HepG2 (cell line): ENCODE results near the gene MGA. TPM values are rescaled to one million over a fixed set of nuclear protein-coding genes. Genes with fewer than 3 reads are reported as not detected.

Experiments used
- ATAC-seq: fragments of 200-7000 bp; cut with Tn5 transposase; 3 replicates; pipeline ENCODE4 v1.9.1; 2020; ENCODE audit warnings: mild to moderate bottlenecking, moderate library complexity
- BruUV-seq: library from RNA; stranded (reverse); fragments of 400-500 nt; replicated peaks from 2 replicates; lab custom pipeline; 2021; lab: Mats Ljungman, UMichigan
- CTCF ChIA-PET: fragments of 300-600 bp; formaldehyde crosslinking; extraction: SDS; loops from one replicate; lab custom pipeline; 2021; ENCODE audit warnings: low total read pairs, inconsistent platforms, low intra/inter-chr PET ratio; lab: Yijun Ruan, JAX
- POLR2A ChIA-PET: fragments of 350-600 bp; sonication (Branson Sonifier 250); formaldehyde crosslinking; loops from one replicate; lab custom pipeline; 2020; ENCODE audit warnings: antibody characterized with exemption, inconsistent platforms; lab: Yijun Ruan, JAX
- DNase-seq: peaks from one replicate; pipeline ENCODE4 v3.0.0-alpha.2; 2015; ENCODE audit warnings: low spot score
- FAIRE-seq: peaks from 3 replicates; lab custom pipeline; 2011; peaks lifted over from hg19 to GRCh38; lab: Jason Lieb, UNC
- H2AFZ ChIP-seq: one replicate; pipeline ENCODE4 v1.6.1; 2011; ENCODE audit warnings: low read length, inconsistent platforms
- H3K27ac ChIP-seq: fragments of 300-600 bp; 3 replicates; pipeline ENCODE4 v1.8.0; 2011; ENCODE audit warnings: mixed run types, mild to moderate bottlenecking, mixed read lengths, low read length, inconsistent platforms; ENCODE audit not compliant: insufficient read depth; ENCODE audit errors: extremely low read length
- H3K27me3 ChIP-seq, 2 experiments: fragments of 200-600 bp in 1 of 2; 2 replicates in 1 of 2; 3 replicates in 1 of 2; pipeline versions ENCODE4 v1.6.0 to v1.8.0; 2011; ENCODE audit warnings: low read length in 2 of 2, mild to moderate bottlenecking in 2 of 2, moderate library complexity in 2 of 2, inconsistent platforms in 1 of 2; ENCODE audit not compliant: insufficient read depth in 2 of 2, control insufficient read depth in 1 of 2
- H3K36me3 ChIP-seq, 2 experiments: fragments of 200-600 bp in 1 of 2; replicated peaks in 1 of 2; 2 replicates in 1 of 2; 3 replicates in 1 of 2; pipeline versions ENCODE4 v1.5.1 to v1.8.0; 2011; ENCODE audit warnings: low read length in 2 of 2, inconsistent platforms in 1 of 2; ENCODE audit not compliant: insufficient read depth in 2 of 2, control insufficient read depth in 1 of 2
- H3K4me1 ChIP-seq: 2 replicates; pipeline ENCODE4 v1.5.1; 2012; ENCODE audit warnings: low read length, inconsistent platforms; ENCODE audit not compliant: insufficient read depth
- H3K4me2 ChIP-seq: 2 replicates; pipeline ENCODE4 v1.6.0; 2011; ENCODE audit warnings: low read depth, low read length, inconsistent platforms
- H3K4me3 ChIP-seq, 3 experiments: fragments of 200-600 bp in 1 of 3; sonication (generic), shearing (Covaris generic) in 1 of 3; replicated peaks in 1 of 3; 2 replicates each; pipeline ENCODE4 v1.5.1; 2011 to 2016; ENCODE audit warnings: low read length in 3 of 3, inconsistent platforms in 2 of 3, low read depth in 2 of 3, mild to moderate bottlenecking in 2 of 3, control low read depth in 1 of 3, mixed read lengths in 1 of 3; ENCODE audit not compliant: insufficient read depth in 1 of 3
- H3K79me2 ChIP-seq: one replicate; pipeline ENCODE4 v1.6.1; 2011; ENCODE audit warnings: low read length, inconsistent platforms; ENCODE audit not compliant: insufficient read depth
- H3K9ac ChIP-seq: 2 replicates; pipeline ENCODE4 v1.6.0; 2011; ENCODE audit warnings: mild to moderate bottlenecking, low read depth, low read length, inconsistent platforms; ENCODE audit not compliant: insufficient read depth
- H3K9me3 ChIP-seq: 2 replicates; pipeline ENCODE4 v1.5.1; 2012; ENCODE audit warnings: mild to moderate bottlenecking, low read length
- H4K20me1 ChIP-seq: 2 replicates; pipeline ENCODE4 v1.6.0; 2011; ENCODE audit warnings: inconsistent platforms, mild to moderate bottlenecking, low read length, moderate library complexity; ENCODE audit not compliant: insufficient read depth
- CREM ChIP-seq, 2 experiments: sonication (generic) in 1 of 2; formaldehyde crosslinking in 1 of 2; IDR thresholded peaks; 2 replicates each; pipeline versions ENCODE4 v1.4.0 to v1.6.1; 2016 to 2020; ENCODE audit warnings: antibody characterized with exemption in 1 of 2, mild to moderate bottlenecking in 1 of 2, missing genetic modification reagents in 1 of 2
- HDAC1 ChIP-seq: sonication (generic); formaldehyde crosslinking; IDR thresholded peaks from 2 replicates; pipeline ENCODE4 v1.5.1; 2020; ENCODE audit warnings: mild to moderate bottlenecking, missing genetic modification reagents
- RFX3 ChIP-seq: IDR thresholded peaks from 2 replicates; pipeline ENCODE4 v1.6.1; 2016; ENCODE audit warnings: missing biosample characterization, missing genetic modification reagents
- SOX6 ChIP-seq, 2 experiments: fragments of 450-650 bp in 1 of 2; sonication (generic) in 1 of 2; formaldehyde crosslinking in 1 of 2; IDR thresholded peaks; 2 replicates each; pipeline versions ENCODE4 v1.4.0 to v1.6.1; 2017 to 2020; ENCODE audit warnings: antibody characterized with exemption in 1 of 2, mild to moderate bottlenecking in 1 of 2, missing genetic modification reagents in 1 of 2
- SP140L ChIP-seq: sonication (generic); formaldehyde crosslinking; IDR thresholded peaks from 2 replicates; pipeline ENCODE4 v1.4.0; 2020; ENCODE audit warnings: missing genetic modification reagents, borderline replicate concordance
- TOE1 ChIP-seq: sonication (generic); formaldehyde crosslinking; IDR thresholded peaks from 2 replicates; pipeline ENCODE4 v1.4.0; 2020; ENCODE audit warnings: mild to moderate bottlenecking, missing genetic modification reagents
- ZNF30 ChIP-seq: sonication (generic); formaldehyde crosslinking; IDR thresholded peaks from 2 replicates; pipeline ENCODE4 v1.5.0; 2020; ENCODE audit warnings: mild to moderate bottlenecking, missing genetic modification reagents
- ZNF430 ChIP-seq: sonication (generic); formaldehyde crosslinking; IDR thresholded peaks from 2 replicates; pipeline ENCODE4 v1.9.0; 2021; ENCODE audit warnings: mild to moderate bottlenecking, missing genetic modification reagents
- ZNF569 ChIP-seq: sonication (generic); formaldehyde crosslinking; IDR thresholded peaks from 2 replicates; pipeline ENCODE4 v1.5.0; 2020; ENCODE audit warnings: mild to moderate bottlenecking, missing genetic modification reagents, moderate library complexity, borderline replicate concordance
- ZNF749 ChIP-seq: sonication (generic); formaldehyde crosslinking; IDR thresholded peaks from 2 replicates; pipeline ENCODE4 v1.8.0; 2022; ENCODE audit warnings: mild to moderate bottlenecking, missing genetic modification reagents, moderate library complexity, borderline replicate concordance
- ZNF83 ChIP-seq: sonication (generic); formaldehyde crosslinking; IDR thresholded peaks from 2 replicates; pipeline ENCODE4 v1.4.0; 2020; ENCODE audit warnings: missing genetic modification reagents, mild to moderate bottlenecking, borderline replicate concordance
- in situ Hi-C: cut with HindIII; loops from 2 replicates; pipeline ENCODE4 v1.10.0; 2017; ENCODE audit warnings: low pct_unique_long_range_greater_than_20kb; ENCODE audit not compliant: extremely low pct_ligation_motif_present
- intact Hi-C: fragments of 100-400 bp; cut with micrococcal nuclease; formaldehyde crosslinking; loops from one replicate; pipeline ENCODE4 v1.10.0; 2022; ENCODE audit not compliant: unreplicated experiment
- polyA plus RNA-seq, 8 experiments: library from polyadenylated mRNA; depleted of rRNA in 3 of 8; stranded (reverse) in 7 of 8; unstranded in 1 of 8; fragments of >200 nt; fragmentation: Illumina TruSeq in 4 of 8; extraction: Trizol in 4 of 8; gene quantifications; 2 replicates each; pipeline versions ENCODE4 v1.2.1 to v1.2.3, GENCODE V29; 2011 to 2016; ENCODE audit warnings: low read depth in 4 of 8, missing spikeins in 1 of 8, mixed read lengths in 1 of 8; ENCODE audit not compliant: insufficient read depth in 1 of 8
- total RNA-seq, 5 experiments: library from RNA; depleted of rRNA; stranded (reverse); fragments of >200 nt; fragmentation: Illumina TruSeq; extraction: Trizol; gene quantifications; 2 replicates each; pipeline ENCODE4 v1.2.3, GENCODE V29; 2016; ENCODE audit warnings: low read depth in 1 of 5
- TF ChIP-seq, protein P1 (sequence below): sonication (generic); formaldehyde crosslinking; conservative IDR thresholded peaks from 2 replicates; pipeline ENCODE4 v1.8.0; 2022; ENCODE audit warnings: mild to moderate bottlenecking, moderate library complexity, missing genetic modification reagents
- TF ChIP-seq, protein P2 (sequence below): sonication (generic); formaldehyde crosslinking; IDR thresholded peaks from 2 replicates; pipeline ENCODE4 v1.8.1; 2022; ENCODE audit warnings: mild to moderate bottlenecking, missing genetic modification reagents
- TF ChIP-seq, protein P3 (sequence below): sonication (generic); formaldehyde crosslinking; IDR thresholded peaks from 2 replicates; pipeline ENCODE4 v1.4.0; 2020; ENCODE audit warnings: missing genetic modification reagents
- TF ChIP-seq, protein P4 (sequence below): sonication (generic); formaldehyde crosslinking; IDR thresholded peaks from 2 replicates; pipeline ENCODE4 v1.4.0; 2020; ENCODE audit warnings: missing genetic modification reagents

Gene MGA
- total and polyA plus RNA-seq, 2 of the 13 experiments (the other 11 are each of a cell fraction or from before 2014, with no cell fraction given), result 5.3 to 59.0 TPM

DNA sequence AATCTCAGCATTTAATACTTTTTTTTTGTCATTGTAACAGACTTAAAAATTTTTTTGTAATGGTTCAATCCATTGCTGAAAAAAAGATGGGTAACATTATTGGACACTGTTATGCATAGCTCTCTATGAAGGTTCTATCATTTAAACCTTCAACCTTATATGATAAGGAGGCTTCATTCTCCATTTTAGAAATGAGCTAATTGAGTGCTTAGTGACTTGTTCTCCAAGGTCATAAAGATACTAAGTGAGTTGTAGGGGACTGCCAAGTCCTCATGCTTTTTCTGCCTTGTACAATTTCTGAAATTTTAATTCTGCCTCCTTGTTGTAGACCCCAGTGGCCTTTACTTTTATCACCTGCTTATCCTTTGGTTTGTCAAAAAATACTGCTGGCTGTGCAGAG, 56.7 kb downstream of the MGA start:
- no peak for DNase-seq
- peaks cover 5 to 23% of the 10 kb centered on the region in 2 experiments for H3K36me3 ChIP-seq
- H3K27me3 ChIP-seq, result no peaks in the 10 kb centered on the region
- no peaks in the 10 kb centered on the region for H3K9me3 ChIP-seq
- in situ Hi-C loops (no loop called here), intact Hi-C loops (no loop called here)
- ATAC-seq, result no peak
- H2AFZ ChIP-seq, result no peak overlapping the region
- TF ChIP-seq ZNF569 (no peak), ZNF749 (CRISPR knock-in tag) (no peak), SOX6 (IDR thresholded peaks at IDR 0.05) (no peak), SOX6 (CRISPR knock-in tag; IDR thresholded peaks at IDR 0.05) (no peak), TOE1 (no peak), CREM (IDR thresholded peaks at IDR 0.05) (no peak), CREM (CRISPR knock-in tag; IDR thresholded peaks at IDR 0.05) (no peak), HDAC1 (CRISPR knock-in tag) (no peak), SP140L (CRISPR knock-in tag) (no peak), RFX3 (CRISPR knock-in tag) (no peak), ZNF430 (CRISPR knock-in tag) (no peak), ZNF83 (no peak), ZNF30 (CRISPR knock-in tag) (no peak)
- TF ChIP-seq, protein P1, sequence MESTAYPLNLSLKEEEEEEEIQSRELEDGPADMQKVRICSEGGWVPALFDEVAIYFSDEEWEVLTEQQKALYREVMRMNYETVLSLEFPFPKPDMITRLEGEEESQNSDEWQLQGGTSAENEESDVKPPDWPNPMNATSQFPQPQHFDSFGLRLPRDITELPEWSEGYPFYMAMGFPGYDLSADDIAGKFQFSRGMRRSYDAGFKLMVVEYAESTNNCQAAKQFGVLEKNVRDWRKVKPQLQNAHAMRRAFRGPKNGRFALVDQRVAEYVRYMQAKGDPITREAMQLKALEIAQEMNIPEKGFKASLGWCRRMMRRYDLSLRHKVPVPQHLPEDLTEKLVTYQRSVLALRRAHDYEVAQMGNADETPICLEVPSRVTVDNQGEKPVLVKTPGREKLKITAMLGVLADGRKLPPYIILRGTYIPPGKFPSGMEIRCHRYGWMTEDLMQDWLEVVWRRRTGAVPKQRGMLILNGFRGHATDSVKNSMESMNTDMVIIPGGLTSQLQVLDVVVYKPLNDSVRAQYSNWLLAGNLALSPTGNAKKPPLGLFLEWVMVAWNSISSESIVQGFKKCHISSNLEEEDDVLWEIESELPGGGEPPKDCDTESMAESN (CRISPR knock-in tag), result no peak
- TF ChIP-seq, protein P2, sequence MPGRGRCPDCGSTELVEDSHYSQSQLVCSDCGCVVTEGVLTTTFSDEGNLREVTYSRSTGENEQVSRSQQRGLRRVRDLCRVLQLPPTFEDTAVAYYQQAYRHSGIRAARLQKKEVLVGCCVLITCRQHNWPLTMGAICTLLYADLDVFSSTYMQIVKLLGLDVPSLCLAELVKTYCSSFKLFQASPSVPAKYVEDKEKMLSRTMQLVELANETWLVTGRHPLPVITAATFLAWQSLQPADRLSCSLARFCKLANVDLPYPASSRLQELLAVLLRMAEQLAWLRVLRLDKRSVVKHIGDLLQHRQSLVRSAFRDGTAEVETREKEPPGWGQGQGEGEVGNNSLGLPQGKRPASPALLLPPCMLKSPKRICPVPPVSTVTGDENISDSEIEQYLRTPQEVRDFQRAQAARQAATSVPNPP (CRISPR knock-in tag), result no peak
- TF ChIP-seq, protein P3, sequence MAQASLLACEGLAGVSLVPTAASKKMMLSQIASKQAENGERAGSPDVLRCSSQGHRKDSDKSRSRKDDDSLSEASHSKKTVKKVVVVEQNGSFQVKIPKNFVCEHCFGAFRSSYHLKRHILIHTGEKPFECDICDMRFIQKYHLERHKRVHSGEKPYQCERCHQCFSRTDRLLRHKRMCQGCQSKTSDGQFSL (CRISPR knock-in tag), result no peak
- TF ChIP-seq, protein P4, sequence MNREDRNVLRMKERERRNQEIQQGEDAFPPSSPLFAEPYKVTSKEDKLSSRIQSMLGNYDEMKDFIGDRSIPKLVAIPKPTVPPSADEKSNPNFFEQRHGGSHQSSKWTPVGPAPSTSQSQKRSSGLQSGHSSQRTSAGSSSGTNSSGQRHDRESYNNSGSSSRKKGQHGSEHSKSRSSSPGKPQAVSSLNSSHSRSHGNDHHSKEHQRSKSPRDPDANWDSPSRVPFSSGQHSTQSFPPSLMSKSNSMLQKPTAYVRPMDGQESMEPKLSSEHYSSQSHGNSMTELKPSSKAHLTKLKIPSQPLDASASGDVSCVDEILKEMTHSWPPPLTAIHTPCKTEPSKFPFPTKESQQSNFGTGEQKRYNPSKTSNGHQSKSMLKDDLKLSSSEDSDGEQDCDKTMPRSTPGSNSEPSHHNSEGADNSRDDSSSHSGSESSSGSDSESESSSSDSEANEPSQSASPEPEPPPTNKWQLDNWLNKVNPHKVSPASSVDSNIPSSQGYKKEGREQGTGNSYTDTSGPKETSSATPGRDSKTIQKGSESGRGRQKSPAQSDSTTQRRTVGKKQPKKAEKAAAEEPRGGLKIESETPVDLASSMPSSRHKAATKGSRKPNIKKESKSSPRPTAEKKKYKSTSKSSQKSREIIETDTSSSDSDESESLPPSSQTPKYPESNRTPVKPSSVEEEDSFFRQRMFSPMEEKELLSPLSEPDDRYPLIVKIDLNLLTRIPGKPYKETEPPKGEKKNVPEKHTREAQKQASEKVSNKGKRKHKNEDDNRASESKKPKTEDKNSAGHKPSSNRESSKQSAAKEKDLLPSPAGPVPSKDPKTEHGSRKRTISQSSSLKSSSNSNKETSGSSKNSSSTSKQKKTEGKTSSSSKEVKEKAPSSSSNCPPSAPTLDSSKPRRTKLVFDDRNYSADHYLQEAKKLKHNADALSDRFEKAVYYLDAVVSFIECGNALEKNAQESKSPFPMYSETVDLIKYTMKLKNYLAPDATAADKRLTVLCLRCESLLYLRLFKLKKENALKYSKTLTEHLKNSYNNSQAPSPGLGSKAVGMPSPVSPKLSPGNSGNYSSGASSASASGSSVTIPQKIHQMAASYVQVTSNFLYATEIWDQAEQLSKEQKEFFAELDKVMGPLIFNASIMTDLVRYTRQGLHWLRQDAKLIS (CRISPR knock-in tag), result no peak
- H3K4me1 ChIP-seq, result no peaks in the 10 kb centered on the region
- H3K9ac ChIP-seq, result no peak overlapping the region
- H3K4me3 ChIP-seq, result no peak overlapping the region
- no peak for FAIRE-seq
- ChIA-PET CTCF (no interaction called here), POLR2A (no interaction called here)
- no peak overlapping the region for H3K4me2 ChIP-seq
- no peaks in the 10 kb centered on the region for H3K79me2 ChIP-seq
- H4K20me1 ChIP-seq, result no peaks in the 10 kb centered on the region
- no TSS peak for BruUV-seq
- no peak overlapping the region for H3K27ac ChIP-seq
